RPMI8226 (cell line): Measurements from ENCODE around the gene CROCC.
A peak's percentile ranks its signal among the peaks of the same experiment; 100 is the strongest.
"Not testable (repeated sequence)": the region's sequence is repeated elsewhere in the genome, so short reads cannot be mapped to it uniquely, and the experiment has no call there.

Source experiments
- DNase-seq: peaks from one replicate; pipeline ENCODE4 v3.0.0-alpha.2; 2015

The CROCC gene

GRCh38 chr1:16946185-16946584 is 24.5 kb downstream of the CROCC start:
- not testable (repeated sequence) for DNase-seq

DNA sequence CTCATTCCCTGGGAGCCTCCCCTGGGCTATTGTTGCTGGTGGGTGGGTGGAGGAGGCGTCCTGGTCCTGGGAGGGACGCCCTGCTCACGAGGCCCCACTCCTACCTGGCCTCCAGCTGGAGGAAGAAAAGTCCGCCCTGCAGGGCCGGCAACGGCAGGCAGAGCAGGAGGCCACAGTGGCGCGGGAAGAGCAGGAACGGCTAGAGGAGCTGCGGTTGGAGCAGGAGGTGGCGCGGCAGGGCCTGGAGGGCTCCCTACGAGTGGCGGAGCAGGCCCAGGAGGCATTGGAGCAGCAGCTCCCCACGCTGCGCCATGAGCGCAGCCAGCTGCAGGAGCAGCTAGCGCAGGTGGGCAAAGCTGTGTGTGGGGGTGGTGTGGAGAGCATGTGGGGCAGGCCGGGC is 24.9 kb downstream of the CROCC start:
- no peak for DNase-seq

DNA sequence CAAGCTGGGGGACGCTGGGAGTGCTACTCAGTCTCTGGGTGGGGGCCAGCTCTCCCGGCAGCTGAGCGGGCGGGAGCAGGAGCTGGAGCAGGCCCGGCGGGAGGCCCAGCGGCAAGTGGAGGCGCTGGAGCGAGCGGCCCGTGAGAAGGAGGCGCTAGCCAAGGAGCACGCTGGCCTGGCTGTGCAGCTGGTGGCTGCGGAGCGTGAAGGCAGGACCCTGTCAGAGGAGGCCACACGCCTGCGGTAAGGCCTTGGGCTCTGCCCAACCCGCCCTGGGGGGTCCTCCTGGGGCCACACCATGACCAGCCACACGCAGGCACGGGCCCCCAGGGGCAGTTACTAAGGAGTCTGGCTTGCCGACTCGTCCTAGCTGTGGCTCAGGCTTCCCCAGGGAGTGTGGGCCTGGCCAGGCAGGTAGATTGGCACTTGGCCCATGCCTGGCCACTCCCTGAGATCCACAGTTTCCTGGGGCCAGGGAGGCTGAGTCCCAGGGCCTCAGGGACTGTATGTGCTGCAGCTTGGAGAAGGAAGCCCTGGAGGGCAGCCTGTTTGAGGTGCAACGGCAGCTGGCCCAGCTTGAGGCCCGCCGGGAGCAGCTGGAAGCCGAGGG is 26.7 kb downstream of the CROCC start:
- not testable (repeated sequence) for DNase-seq

GRCh38 chr1:16949026-16949425 is 27.3 kb downstream of the CROCC start:
- not testable (repeated sequence) for DNase-seq

DNA sequence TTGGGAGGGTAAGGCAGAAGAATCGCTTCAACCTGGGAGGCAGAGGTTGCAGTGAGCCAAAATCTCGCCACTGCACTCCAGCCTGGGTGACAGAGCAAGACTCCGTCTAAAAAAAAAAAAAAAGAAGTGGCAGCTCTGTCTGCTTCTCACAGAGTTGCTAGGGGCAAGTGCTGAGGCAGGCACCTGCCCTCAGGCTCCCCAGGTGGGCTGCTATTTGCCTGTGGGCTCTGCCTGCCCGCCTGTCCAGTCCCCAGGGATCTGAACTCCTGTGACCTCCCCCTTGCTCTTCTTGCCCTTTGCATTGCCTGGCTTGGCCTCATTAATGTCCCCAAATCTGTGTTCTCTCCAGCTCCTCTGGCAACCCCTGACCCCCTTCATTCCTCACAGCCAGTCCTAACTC is 30.6 kb downstream of the CROCC start:
- DNase-seq = not testable (repeated sequence)

DNA sequence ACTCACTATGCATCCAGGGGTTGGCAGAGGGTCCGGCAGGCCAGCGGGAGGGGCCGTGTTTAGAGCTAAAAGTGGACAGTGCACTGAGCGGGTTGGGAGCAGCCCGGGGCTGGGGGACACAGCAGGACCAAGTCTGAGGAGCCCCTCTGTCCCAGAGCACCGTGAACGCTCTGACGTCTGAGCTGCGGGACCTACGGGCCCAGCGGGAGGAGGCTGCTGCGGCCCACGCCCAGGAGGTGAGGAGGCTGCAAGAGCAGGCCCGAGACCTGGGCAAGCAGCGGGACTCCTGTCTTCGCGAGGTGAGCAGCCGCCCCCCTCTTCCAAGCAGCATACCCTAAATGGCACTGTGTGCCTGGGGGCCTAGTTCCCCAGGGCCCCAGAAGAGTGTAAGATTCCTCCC is 32.8 kb downstream of the CROCC start:
- no peak for DNase-seq

DNA sequence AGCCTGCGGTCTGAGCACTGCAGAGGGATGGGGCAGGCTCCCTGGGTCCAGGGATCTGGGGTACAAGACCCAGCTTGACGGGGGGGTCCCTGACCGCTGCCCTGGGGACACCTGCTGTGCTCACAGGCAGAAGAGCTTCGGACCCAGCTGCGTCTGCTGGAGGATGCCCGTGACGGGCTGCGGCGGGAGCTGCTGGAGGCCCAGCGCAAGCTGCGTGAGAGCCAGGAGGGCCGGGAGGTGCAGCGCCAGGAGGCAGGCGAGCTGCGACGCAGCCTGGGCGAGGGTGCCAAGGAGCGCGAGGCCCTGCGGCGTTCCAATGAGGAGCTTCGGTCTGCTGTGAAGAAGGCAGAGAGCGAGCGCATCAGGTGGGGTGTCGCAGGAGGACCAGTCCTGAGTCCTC is 33.5 kb downstream of the CROCC start:
- no peak for DNase-seq

- DNase-seq = no peak
Measured at GRCh38 chr1:16956775-16957174, 35.0 kb downstream of the CROCC start.

GRCh38 chr1:16957731-16958130 is 36.0 kb downstream of the CROCC start:
- no peak for DNase-seq

GRCh38 chr1:16958475-16958874 is 36.7 kb downstream of the CROCC start:
- DNase-seq = no peak

- peak; percentile 90 for DNase-seq
Measured at GRCh38 chr1:16960560-16961296, 39.0 kb downstream of the CROCC start.

DNA sequence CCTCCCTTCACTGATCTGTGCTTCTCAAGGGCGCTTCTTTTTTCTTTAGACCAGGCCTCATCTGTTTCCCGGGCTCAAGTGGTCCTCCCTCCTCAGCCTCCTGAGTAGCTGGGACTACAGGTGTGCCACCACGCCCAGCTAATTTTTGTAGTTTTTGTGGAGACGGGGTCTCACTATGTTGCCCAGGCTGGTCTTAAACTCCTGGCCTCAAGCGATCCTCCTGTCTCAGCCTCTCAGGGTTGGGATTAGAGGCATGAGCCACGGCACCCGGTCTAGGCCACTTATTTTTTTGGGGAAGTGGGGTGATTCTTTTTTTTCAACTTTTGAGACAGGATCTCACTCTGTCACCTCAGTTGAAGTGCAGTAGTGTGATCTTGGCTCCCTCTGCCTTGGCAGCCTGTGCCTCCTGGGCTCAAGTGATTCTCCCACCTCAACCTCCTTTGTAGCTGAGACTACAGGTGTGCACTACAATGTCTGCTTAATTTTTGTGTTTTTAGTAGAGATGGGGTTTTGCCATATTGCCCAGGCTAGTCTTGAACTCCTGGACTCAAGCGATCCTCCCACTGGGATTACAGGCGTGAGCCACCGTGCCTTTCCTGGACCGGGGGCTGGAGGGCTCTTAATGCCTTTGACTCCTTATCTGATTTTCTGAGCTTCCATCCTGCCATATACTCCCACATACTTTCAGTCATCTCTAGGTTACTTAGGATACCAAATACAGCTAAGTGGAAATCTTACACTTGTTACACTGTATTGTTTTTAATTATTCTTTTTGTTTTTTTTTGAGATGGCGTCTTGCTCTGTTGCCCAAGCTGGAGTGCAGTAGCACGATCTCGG is 39.8 kb downstream of the CROCC start:
- DNase-seq = no peak

- not testable (repeated sequence) for DNase-seq
Measured at GRCh38 chr1:16964169-16964568, 42.4 kb downstream of the CROCC start.

DNA sequence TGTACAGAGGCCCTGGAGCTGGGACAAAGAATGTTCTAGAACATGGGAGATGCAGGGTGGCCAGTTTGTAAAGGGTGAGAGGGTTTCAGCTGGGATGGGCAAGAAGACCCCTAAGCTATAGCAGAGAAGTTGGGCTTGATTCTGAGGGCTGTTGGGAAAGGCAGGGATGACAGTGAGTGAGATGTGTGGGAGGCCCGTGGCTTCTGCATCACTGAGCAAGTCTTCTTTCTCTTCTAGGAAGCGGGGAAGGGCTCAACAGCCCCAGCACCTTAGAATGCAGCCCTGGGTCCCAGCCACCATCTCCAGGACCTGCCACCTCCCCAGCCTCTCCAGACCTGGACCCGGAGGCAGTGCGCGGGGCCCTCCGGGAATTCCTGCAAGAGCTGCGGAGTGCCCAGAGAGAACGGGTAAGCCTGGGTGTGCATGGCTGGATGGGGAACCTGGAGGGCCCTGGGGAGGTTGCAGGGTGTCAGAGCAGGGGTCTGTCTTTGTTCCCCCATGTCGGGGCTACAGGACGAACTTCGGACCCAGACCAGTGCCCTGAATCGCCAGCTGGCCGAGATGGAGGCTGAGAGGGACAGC is 43.8 kb downstream of the CROCC start:
- no peak for DNase-seq

GRCh38 chr1:16966282-16966681 is 44.6 kb downstream of the CROCC start:
- no peak for DNase-seq

GRCh38 chr1:16967095-16967575 is 45.4 kb downstream of the CROCC start:
- DNase-seq = no peak

DNA sequence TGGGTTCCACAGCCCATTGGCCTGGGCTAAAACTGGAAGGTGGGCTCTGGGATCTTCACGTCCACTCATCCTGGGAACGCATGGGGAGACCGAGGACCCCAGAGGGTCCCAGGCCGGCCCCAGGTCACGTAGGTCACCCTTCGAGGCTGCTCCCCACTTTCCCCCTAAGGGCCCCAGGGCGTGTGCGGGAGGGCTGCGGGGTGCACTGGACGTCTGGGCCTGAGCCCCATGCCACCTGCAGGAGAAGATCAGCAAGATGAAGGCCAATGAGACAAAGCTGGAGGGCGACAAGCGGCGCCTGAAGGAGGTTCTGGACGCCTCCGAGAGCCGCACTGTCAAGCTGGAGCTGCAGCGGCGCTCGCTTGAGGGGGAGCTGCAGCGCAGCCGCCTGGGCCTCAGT is 46.2 kb downstream of the CROCC start:
- DNase-seq = no peak

- DNase-seq = no peak
Measured at GRCh38 chr1:16968372-16968771, 46.6 kb downstream of the CROCC start.

GRCh38 chr1:16969057-16969611 is 47.4 kb downstream of the CROCC start:
- no peak for DNase-seq

DNA sequence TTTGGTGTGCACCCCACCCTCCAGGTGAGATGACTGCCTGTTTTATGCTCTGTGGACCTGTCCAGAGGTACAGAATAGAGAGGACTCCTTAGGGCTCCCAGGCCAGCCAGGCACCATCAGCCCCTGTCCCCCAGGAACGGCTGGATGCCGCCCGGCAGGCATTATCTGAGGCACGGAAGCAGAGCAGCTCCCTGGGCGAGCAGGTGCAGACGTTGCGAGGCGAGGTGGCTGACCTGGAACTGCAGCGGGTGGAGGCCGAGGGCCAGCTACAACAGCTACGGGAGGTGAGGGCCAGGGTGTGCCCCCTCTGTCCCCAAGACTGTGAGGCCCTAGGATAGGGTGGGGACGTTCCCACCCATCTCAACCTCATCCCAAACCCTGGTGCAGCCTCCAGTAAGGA is 47.9 kb downstream of the CROCC start:
- no peak for DNase-seq

GRCh38 chr1:16970132-16970910 is 48.6 kb downstream of the CROCC start:
- DNase-seq = no peak
